ENCODE measurements around the gene PLEKHB1. TPM values are rescaled to one million over a fixed set of nuclear protein-coding genes. Genes with fewer than 3 reads are reported as not detected.
A peak's percentile ranks its signal among the peaks of the same experiment; 100 is the strongest.

The PLEKHB1 gene
- polyA plus RNA-seq, 3 donors, result 12.5 to 17.9 (median 16.8) TPM

DNA sequence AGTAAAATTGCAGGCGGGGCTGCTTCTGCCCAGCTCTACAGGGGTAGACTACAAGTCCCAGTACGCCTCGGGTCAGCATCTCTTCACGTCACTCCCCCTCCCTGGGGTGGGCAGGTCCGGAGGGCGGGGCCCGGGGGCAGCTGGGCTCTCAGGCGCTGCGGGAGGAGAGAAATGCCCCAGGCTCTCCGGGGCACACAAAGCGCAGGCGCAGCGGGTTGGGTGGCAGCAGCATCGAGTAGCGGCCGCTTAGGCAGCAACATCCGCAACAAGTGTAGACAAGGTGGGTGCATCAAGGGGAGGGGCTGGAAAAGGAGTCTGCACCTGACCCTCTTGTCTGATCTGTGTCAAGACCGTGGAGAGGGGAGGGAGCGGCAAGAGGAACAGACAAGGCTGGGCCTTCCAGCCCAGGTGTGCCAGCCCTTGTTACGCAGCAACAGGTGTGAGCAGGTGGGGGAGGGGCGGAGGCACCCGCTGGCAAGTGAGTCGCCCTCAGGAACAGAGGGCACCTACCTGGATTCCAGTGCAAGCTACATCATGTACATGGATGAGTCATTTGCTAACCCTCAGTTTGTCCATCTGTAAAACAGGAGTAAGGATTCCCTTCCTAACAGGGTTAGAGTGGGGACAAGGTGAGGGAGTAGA, 1.2 kb downstream of the PLEKHB1 start:
- DNase-seq (ENCODE audit: low read depth in 3 of 3, low spot score in 2 of 3), result peak; percentile 27 to 57 (median 56)

DNA sequence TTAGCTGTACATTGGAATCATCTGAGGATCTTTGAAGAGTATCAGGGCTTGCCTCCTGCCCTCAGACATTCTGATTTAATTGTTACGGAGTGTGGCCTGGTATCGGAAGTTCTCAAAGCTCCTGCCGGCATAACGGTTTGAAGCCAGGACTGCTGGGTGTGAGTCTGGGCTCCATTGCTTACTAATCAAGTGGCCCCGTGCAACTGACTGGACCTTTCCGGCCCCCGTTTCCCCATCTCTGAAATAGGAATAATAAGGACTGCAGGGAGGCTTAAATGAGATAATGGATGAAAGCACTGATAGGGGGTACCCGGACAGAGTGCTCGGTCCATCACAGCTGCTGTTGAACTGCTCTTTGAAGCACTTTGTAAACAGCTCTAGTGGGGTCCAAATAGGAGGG, 1.7 kb downstream of the PLEKHB1 start:
- no peak for DNase-seq (ENCODE audit: low read depth in 3 of 3, low spot score in 2 of 3)

DNA sequence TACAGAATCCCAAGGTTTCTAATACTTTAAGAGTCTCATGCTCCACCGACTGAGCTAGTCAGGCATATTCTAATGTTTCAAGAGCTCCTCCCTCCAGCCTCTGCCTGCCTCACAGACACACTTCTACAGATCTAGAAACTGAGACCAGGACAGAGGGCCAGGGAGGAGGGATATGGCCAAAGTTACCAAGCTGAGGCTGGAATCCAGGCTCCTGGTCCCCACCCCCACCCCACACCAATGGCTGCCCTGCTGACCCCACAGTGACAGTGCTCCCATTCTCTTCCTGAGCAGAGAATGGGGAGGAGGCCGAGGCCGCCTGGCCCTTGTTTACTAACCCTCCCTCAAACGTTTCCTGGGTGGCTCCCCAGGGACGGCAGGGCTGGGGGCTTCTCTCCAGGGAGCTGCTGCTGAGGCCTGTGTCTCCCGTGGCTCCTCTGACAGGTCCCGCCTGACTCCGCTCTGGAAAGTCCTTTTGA, 2.2 kb downstream of the PLEKHB1 start:
- no peak for DNase-seq (ENCODE audit: low read depth in 3 of 3, low spot score in 2 of 3)

DNA sequence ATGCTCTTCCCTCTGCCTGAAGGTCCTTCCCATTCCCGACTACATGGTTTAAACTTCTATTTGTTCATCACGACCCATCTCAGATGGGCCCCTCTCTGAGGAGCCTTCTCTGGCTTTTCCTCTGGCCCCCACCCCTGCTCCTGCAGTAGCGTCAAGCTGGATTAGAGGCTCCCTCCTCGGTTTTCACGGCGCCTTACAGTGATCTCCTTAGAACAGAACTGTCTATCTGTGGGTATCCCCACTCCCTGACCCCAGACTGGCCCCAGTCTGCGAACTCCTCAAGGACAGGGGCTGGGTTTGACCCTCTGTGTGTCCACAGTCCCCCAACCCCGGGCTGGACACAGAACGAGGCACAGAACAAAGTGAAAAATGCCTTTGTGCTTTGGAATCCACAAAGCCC, 2.8 kb downstream of the PLEKHB1 start:
- DNase-seq (ENCODE audit: low read depth in 3 of 3, low spot score in 2 of 3), result no peak

DNA sequence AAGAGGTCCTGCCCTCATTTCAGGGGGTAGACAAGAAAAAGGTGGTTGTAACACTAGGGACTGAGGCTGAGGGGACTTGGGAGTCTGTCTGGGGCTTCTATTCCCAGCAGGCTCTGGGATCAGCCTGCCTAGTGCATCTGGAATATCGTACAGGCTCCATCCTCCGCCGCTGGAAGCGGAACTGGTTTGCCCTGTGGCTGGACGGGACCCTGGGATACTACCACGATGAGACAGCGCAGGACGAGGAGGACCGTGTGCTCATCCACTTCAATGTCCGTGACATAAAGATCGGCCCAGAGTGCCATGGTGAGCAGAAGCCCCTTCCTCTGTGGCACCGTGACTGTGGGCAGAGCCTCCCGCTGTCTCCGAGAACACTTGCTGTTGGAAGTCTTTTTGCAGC, 4.0 kb downstream of the PLEKHB1 start:
- no peak for DNase-seq (ENCODE audit: low read depth in 3 of 3, low spot score in 2 of 3)

DNA sequence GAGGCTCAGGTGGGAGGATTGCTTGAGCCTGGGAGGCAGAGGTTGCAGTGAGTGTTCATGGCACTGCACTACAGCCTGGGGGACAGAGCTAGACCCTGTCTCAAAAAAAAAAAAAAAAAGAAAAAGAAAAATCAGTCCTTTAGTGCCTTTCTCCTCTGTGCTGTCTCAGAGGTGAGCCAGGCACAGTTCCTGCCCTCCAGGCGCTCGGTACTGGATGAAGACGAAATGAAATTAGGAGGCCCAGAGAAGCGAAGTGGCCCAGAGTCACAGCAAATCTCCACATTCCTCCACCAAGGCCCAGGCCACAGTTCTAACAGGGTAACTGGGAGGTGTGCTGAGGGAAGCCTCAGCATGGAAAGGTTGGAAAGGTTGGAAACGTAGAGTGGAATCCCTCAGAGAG, 4.9 kb downstream of the PLEKHB1 start:
- no peak for DNase-seq (ENCODE audit: low read depth in 3 of 3, low spot score in 2 of 3)

DNA sequence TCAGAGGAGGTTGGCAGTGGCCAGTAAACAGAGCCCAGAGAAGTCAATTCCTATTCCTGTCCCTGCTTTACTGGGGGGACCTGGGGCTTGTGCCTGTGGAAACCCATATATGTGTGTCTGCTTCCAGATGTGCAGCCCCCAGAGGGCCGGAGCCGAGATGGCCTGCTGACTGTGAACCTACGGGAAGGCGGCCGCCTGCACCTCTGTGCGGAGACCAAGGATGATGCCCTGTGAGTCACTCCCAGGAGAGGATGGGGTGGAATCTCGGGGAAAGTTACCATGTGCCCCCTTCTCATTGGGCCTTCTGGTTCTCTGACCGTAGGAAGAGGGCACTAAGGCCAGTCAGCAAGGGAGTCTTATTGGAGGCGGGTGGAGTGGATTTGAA, 5.3 kb downstream of the PLEKHB1 start:
- DNase-seq (ENCODE audit: low read depth in 3 of 3, low spot score in 2 of 3), result no peak

DNA sequence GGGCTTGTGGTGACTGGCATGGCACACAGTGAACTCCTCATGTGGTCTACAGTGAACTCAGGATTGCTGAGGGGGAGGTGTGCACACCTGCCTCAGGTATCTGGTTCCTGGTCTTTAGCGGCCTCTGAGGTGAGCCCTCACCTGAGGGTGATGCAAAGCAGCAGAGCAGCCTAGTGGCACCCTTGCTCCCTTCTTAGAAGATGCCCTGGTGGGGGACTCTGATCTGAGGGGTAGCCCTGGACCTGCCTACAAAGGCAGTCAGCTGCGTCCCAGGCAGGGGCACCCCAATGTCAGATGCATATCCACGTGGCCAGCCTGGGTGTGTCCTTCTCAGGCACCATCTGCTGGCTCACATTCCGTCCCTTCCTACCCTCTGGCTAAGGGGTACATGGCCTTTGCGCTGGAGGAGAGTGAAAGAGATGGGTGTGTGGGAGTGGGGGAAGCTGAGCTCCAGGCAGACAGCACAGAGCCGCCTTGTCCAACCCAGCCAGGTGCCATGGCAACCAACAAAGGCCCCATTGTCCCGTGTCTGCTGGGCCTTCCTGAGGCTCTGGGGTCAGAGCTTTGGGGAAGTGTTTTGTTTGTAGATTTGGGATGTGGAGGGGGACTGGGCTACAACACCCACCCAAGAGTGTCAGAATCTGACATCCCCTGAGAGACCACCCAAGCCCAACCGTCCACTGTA, 5.8 kb downstream of the PLEKHB1 start:
- DNase-seq (ENCODE audit: low read depth in 3 of 3, low spot score in 2 of 3), result no peak

DNA sequence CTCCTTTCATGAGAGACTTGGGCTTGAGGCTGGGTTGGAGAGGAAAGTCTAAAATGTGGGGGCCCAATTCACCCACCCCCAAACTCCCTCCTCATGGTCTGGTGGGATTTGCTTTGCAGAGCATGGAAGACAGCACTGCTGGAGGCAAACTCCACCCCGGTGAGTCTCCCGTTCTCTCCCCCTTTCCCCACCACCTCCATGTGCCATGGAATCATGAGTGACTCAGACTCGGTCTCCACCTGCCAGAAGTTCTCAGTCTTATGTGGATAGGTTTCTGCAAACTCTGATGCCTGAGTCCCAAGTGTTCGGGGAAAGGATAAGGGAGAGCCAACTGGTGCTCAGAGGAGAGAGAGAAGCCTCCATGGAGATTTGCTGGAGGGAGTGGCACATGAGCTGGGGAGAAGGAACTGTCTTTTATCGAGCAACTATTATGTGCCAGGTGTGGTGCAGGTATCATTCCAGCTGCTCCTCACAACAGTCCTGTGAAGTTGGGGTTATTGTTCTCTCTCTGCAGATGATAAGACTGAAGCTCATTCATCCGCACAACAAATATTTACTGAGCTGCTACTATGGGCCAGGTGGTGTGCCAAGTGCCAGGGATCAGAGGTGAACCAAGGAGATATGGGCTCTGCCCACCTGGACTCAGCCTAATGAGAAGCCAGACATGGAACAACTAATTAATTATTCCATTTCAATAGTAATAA, 6.6 kb downstream of the PLEKHB1 start:
- DNase-seq (ENCODE audit: low read depth in 3 of 3, low spot score in 2 of 3), result no peak

DNA sequence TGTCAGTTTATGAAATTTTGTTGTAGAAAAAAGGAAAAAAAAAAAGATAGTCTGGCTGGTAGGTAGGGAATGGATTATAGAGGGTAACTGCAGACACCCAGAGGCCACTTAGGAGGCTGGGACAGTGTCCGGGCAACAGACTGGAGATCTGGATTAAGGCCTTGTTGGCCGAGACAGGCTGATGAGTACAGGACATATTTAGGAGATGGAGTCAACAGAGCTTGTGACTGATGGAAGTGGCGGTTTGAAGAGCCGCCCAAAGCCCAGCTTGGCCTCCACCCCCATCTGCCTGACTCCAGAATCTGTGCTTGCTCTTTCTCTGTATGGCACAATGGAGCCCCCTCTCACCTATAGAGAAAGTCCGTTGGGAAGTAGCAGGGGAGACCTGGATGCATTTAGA, 7.6 kb downstream of the PLEKHB1 start:
- DNase-seq (ENCODE audit: low read depth in 3 of 3, low spot score in 2 of 3), result no peak

DNA sequence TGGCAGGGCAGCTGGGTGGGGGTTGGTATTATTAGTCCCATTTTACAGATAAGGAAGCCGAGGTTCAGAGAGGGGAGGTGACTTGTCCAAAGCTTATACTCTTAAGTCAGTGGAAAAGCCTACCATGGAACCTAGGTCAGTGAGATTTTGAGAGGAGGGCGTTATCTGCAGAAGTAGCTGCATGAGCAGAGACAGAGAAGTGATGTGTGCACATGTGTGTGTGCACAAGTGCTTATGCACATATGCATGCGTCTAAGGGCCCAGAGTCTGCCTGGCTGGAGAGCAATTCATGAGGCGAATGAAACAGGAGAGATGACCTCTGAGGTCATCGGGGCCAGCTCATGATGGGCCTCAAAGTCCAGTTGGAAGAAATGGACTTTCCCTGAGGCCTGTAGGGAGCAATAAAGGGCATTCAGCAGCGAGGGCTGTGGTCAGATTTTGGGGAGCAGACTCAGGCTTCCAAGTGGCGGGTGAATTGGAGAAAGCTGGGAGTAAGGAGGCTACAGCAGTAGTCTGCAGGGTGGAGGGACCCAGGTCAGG, 8.2 kb downstream of the PLEKHB1 start:
- DNase-seq (ENCODE audit: low read depth in 3 of 3, low spot score in 2 of 3), result no peak

DNA sequence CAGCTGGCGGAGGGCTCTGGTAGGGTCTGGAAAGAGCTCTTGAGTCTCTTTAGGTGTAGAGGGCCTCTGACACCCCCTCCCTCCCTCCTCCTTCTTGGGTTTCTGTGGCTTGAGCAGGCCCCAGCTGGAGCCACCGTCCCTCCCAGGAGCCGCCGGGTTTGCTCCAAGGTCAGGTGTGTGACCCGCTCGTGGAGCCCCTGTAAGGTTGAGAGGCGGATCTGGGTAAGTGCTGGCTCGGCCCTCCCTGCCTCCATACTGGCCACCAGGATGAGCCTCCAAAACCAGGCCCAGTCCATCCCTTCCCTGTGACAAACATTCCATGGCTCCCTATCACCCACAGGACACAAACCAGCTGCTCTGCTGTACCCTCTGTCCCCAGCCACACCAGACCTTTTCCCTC, 9.3 kb downstream of the PLEKHB1 start:
- DNase-seq (ENCODE audit: low read depth in 3 of 3, low spot score in 2 of 3), result no peak

DNA sequence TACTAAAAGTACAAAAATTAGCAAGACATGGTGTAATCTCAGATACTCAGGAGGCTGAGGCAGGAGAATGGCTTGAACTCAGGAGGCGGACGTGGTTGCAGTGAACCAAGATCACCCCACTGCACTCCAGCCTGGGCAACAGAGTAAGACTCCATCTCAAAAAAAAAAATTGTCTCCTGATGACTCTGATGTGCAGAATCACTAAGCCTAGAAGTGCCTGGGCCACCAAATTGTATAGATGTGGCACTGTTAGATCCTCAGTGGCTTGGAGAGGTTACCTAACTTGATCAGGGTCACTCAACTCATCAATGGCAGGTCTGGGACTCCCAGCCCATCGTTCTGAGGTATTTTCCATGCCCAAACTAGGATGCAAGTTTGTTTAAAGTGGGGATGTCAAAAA, 10.6 kb downstream of the PLEKHB1 start:
- DNase-seq (ENCODE audit: low read depth in 3 of 3, low spot score in 2 of 3), result no peak

DNA sequence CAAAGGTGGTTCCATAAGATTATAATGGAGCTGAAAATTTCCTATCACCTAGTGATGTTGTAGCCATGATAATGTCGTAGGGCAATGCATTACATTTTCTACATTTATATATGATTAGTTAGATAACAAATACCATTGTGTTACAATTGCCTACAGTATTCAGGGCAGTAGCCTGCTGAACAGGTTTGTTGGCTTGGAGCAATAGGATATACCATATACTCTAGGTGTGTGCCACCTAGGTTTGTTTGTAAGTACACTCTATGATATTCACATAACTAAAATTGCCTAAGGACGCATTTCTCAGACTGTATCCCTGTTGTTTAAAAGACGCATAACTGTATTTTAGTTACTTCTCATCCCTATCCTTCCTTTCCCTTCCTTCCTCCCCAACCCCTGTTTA, 13.6 kb downstream of the PLEKHB1 start:
- DNase-seq (ENCODE audit: low read depth in 3 of 3, low spot score in 2 of 3), result no peak

DNA sequence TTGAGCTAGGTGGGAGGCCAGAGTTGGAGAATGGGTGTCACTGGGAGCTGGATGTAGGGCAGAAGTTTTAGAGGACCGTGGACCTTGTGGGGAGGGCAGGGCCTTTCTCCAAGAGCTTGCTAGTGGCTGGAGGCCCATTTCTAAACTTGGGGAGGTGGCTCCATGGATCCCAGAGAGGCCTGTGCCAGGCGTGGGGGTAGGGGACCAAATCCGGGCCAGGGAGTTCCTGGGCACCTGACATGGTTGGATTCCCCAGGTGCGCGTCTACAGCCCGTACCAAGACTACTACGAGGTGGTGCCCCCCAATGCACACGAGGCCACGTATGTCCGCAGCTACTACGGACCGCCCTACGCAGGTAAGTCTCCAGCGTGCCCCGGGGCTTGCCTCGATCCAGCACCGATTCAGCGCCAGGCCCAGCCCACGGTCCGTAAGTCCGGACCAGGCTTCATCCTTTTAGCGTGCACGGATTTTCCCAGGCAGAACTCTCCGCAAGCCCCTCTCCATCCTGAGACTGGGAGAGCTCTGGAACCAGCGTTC, 14.2 kb downstream of the PLEKHB1 start:
- DNase-seq (ENCODE audit: low read depth in 3 of 3, low spot score in 2 of 3), result no peak

DNA sequence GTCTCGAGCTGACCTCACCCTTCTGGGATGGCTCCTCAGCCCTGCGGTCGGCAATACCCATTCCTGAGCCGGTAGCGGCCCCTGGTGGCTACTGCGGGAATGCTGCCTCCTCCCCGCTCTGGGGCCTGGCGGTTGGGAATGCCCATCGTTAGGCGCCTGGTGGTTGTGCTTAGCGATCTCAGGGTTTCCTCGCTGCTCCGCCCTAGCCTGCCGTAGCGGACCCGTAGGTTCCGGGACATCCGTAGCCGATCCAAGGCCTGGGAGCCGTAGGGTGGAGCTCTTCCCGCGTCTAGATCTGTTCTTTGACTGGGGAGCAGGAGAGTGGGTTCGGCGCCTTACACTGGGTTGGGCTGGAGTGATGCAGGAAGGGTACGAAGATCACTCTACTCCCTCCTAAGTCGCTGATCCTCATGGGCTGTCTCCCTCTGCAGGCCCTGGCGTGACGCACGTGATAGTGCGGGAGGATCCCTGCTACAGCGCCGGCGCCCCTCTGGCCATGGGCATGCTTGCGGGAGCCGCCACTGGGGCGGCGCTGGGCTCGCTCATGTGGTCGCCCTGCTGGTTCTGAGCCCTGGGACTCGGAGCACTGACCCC, 14.8 kb downstream of the PLEKHB1 start:
- DNase-seq (ENCODE audit: low read depth in 3 of 3, low spot score in 2 of 3), result peak; percentile 67 to 79 (median 76)

DNA sequence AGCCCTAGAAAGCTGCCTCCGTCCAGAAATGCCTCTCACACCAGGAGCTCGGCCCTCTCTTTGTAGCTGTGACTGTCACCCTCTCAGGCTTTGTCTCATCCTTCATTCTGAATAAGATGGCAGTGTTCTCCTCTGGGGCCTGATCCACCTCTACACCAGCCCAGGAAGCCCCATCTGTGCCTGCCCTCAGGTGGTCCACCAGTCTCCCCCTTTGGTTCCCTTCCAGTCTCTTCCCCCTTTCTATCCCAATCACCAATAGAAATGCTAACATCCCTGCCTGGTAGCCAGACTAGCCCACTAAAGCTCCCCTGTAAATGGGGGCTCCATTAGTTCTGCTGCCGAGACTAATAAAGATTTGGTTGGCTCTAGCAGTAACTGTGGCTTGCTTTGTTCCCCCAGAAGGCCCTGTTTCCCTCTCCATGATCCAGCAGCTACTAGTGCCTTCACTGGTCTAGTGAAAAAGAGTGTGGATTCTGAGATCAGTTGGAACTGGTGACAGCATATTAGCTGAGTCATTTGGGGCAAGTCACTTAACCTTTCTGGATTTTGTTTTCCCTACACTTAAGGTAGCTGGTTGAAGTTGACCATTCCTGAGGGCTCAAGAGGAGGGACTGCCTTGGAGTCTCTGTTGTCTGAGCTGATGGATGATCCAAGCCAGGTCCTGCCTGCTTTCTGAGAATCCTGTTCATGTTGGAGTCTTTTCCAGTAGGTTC, 16.2 kb downstream of the PLEKHB1 start:
- no peak for DNase-seq (ENCODE audit: low read depth in 3 of 3, low spot score in 2 of 3)

DNA sequence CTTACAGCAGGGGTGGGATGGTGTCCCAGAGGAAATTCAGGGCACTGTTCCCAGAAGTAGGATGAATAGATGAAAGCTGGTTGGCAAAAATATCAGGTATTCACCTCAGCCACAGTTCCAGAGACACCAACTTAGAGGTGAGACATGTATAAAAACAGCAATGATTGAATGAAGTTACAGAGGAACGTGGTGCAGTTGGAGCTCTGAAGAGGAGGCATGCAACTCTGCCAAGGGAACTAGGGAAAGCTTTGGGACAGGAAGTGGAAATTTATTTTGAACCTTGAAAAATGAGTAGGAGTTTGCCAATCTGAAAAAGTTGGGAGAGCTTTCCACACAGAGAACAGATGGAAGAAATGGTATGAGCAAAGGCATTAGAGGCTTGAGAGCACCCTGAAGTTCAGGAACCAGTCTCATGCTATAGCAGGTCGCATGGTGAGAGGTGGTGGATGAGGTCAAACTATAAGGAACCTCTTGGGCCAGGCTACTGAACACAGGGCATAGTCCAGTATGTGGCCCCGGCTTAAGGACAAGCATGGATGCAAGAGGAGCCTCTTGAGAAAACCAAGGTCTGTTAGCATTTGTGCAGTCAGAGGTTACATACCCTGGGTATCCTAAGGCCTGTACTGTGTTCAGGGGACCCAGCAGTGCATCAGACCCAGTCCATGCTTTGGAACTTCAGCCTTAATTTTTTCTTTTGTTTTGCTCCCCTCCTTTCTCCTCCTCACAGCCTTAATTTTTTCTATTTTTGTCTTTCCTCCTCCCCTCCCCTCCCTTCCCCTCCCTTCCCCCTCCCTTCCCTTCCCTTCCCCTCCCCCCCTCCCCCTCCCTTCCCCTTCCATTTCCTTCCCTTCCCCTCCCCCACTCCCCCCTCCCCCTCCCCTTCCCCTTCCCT, 17.5 kb downstream of the PLEKHB1 start:
- DNase-seq (ENCODE audit: low read depth in 3 of 3, low spot score in 2 of 3), result no peak

DNA sequence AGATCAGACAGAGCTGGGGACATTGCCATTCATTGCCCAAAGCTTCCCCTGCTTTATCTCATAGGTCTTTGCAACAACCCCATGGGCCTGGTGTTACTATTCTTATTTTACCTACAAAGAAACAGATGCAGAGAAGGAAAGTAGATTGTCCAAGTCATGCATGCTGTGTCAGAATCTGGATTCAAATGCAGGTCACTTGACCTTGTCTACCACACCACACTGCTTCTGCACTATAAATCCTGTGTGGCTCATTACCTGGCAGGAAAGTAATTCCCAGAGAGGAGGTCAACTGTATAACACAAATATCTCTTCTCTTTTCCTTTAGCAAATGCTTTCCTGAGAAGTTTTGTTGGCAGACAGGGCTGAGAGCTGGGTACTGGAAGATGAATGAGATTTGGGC, 18.5 kb downstream of the PLEKHB1 start:
- DNase-seq (ENCODE audit: low read depth in 3 of 3, low spot score in 2 of 3), result no peak

All from right renal cortex interstitium (tissue), 3 donors.